HUDEP-2 (cell line): Measurements from ENCODE around the gene DNAJC16.
"Not testable (repeated sequence)": the region's sequence is repeated elsewhere in the genome, so short reads cannot be mapped to it uniquely, and the experiment has no call there.

ENCODE experiments used
- DNase-seq, 76 experiments: peaks; one replicate each; lab custom pipeline; 2025; ENCODE audit not compliant: unreplicated experiment in 76 of 76; lab: John Stamatoyannopoulos, UW

DNAJC16 gene

GRCh38 chr1:15578921-15579682, 52.5 kb downstream of the DNAJC16 start:
- DNase-seq, result no peak

- no peak for DNase-seq
These were observed 53.0 kb downstream of the DNAJC16 start for GRCh38 chr1:15579683-15580047.

GRCh38 chr1:15583016-15583706, 56.5 kb downstream of the DNAJC16 start:
- no peak for DNase-seq

GRCh38 chr1:15584489-15585363, 58.1 kb downstream of the DNAJC16 start, which contains the start of gene AGMAT:
TSS of gene AGMAT (minus strand) at chr1:15585051. CDS start at chr1:15584967, 84 bp downstream.
- DNase-seq, result peak in 71 of 76 experiments; percentile 2 to 73 (median 57)

GRCh38 chr1:15592285-15592684, 65.6 kb downstream of the DNAJC16 start:
- DNase-seq, result no peak

- DNase-seq, result no peak
These were observed 69.4 kb downstream of the DNAJC16 start for GRCh38 chr1:15595809-15596617.

- no peak for DNase-seq
These were observed 71.8 kb downstream of the DNAJC16 start for GRCh38 chr1:15598436-15598835.

- peak; percentile 19 to 95 (median 90) for DNase-seq
These were observed 76.7 kb downstream of the DNAJC16 start for GRCh38 chr1:15603050-15603965.

GRCh38 chr1:15603966-15604282, 77.3 kb downstream of the DNAJC16 start:
- DNase-seq, result not testable (repeated sequence)

- not testable (repeated sequence) for DNase-seq
These were observed 77.8 kb downstream of the DNAJC16 start for GRCh38 chr1:15604400-15604799.

- no peak for DNase-seq
These were observed 79.0 kb downstream of the DNAJC16 start for GRCh38 chr1:15605398-15606383.

GRCh38 chr1:15609631-15610030, 83.0 kb downstream of the DNAJC16 start:
- DNase-seq, result no peak

- no peak for DNase-seq
These were observed 83.5 kb downstream of the DNAJC16 start for GRCh38 chr1:15610167-15610566.

GRCh38 chr1:15616373-15617172, 89.9 kb downstream of the DNAJC16 start:
- DNase-seq, result no peak

- peak in 75 of 76 experiments; percentile 28 to 98 (median 90) for DNase-seq
These were observed 90.8 kb downstream of the DNAJC16 start, which contains the start of gene DDI2 for GRCh38 chr1:15617173-15618076. TSS of gene DDI2 (plus strand) at chr1:15617458. CDS start at chr1:15617671, 213 bp downstream.

GRCh38 chr1:15618077-15618654, 91.5 kb downstream of the DNAJC16 start:
- peak in 1 of 76 experiments; percentile 17 for DNase-seq
